DMS53 treated with DMSO at 0.1 percent for 48 hours (cell line): ENCODE measurements around the gene GDF7.

Source experiments
- DNase-seq: peaks from one replicate; lab custom pipeline; 2025; ENCODE audit not compliant: unreplicated experiment; lab: John Stamatoyannopoulos, UW

GDF7 gene

GRCh38 chr2:20660506-20661420, 6.2 kb upstream of the GDF7 start:
- no peak for DNase-seq

- DNase-seq, result peak; percentile 19
Measured at GRCh38 chr2:20661421-20662307, 5.3 kb upstream of the GDF7 start.

- DNase-seq, result no peak
Measured at GRCh38 chr2:20662308-20662937, 4.5 kb upstream of the GDF7 start.

GRCh38 chr2:20663196-20664070, 3.5 kb upstream of the GDF7 start:
- DNase-seq, result no peak

GRCh38 chr2:20664071-20664390, 2.9 kb upstream of the GDF7 start:
- no peak for DNase-seq

- DNase-seq, result no peak
Measured at GRCh38 chr2:20664431-20665242, 2.3 kb upstream of the GDF7 start.

- no peak for DNase-seq
Measured at GRCh38 chr2:20665243-20666004, 1.5 kb upstream of the GDF7 start.

- DNase-seq, result no peak
Measured at GRCh38 chr2:20666005-20666303, 990 bp upstream of the GDF7 start.

GRCh38 chr2:20667151-20667530, 197 bp downstream of the GDF7 start:
- no peak for DNase-seq

GRCh38 chr2:20667531-20668401, 822 bp downstream of the GDF7 start:
- no peak for DNase-seq

- no peak for DNase-seq
Measured at GRCh38 chr2:20668451-20668850, 1.5 kb downstream of the GDF7 start.

GRCh38 chr2:20668871-20669475, 2.0 kb downstream of the GDF7 start:
- DNase-seq, result no peak

GRCh38 chr2:20669562-20670314, 2.8 kb downstream of the GDF7 start:
- no peak for DNase-seq

GRCh38 chr2:20670315-20671035, 3.5 kb downstream of the GDF7 start:
- DNase-seq, result no peak

GRCh38 chr2:20671036-20671735, 4.2 kb downstream of the GDF7 start:
- no peak for DNase-seq

GRCh38 chr2:20671736-20672080, 4.8 kb downstream of the GDF7 start:
- DNase-seq, result no peak
